OCI-LY7 (cell line): ENCODE results near the gene PURA. TPM values are rescaled to one million over a fixed set of nuclear protein-coding genes. Genes with fewer than 3 reads are reported as not detected.

Source experiments
- BruUV-seq: library from RNA; stranded (reverse); fragments of 400-500 nt; replicated peaks from 2 replicates; lab custom pipeline; 2021; lab: Mats Ljungman, UMichigan
- CTCF ChIA-PET: fragments of 300-600 bp; sonication (Branson Sonifier 250); formaldehyde crosslinking; loops from one replicate; lab custom pipeline; 2022; ENCODE audit warnings: antibody characterized with exemption; ENCODE audit not compliant: unreplicated experiment; lab: Charles Lee
- POLR2A ChIA-PET: fragments of 300-600 bp; sonication (Branson Sonifier 250); formaldehyde crosslinking; loops from one replicate; lab custom pipeline; 2022; ENCODE audit warnings: antibody characterized with exemption; lab: Charles Lee
- DNase-seq: peaks from one replicate; pipeline ENCODE4 v3.0.0-alpha.2; 2015; ENCODE audit warnings: low spot score
- H2AFZ ChIP-seq: fragments of 200-600 bp; sonication (generic), shearing (Covaris generic); 2 replicates; pipeline ENCODE4 v1.6.1; 2014; ENCODE audit warnings: mild to moderate bottlenecking, antibody characterized with exemption, low read length, moderate library complexity
- H3K27ac ChIP-seq: fragments of 200-600 bp; sonication (generic); 2 replicates; pipeline ENCODE4 v1.5.1; 2014; ENCODE audit warnings: mixed run types, low read depth, mild to moderate bottlenecking, moderate library complexity, low read length, inconsistent platforms; ENCODE audit not compliant: poor library complexity, severe bottlenecking
- H3K36me3 ChIP-seq: fragments of 200-600 bp; sonication (generic); 2 replicates; pipeline ENCODE4 v1.6.1; 2014; ENCODE audit warnings: mild to moderate bottlenecking, antibody characterized with exemption, low read length, moderate library complexity, mixed read lengths; ENCODE audit not compliant: insufficient read depth
- H3K4me1 ChIP-seq: fragments of 200-600 bp; sonication (generic); 2 replicates; pipeline ENCODE4 v1.5.1; 2014; ENCODE audit warnings: mild to moderate bottlenecking, low read length; ENCODE audit not compliant: insufficient read depth, poor library complexity, severe bottlenecking
- H3K4me2 ChIP-seq: fragments of 200-600 bp; sonication (generic); 2 replicates; pipeline ENCODE4 v1.6.1; 2014; ENCODE audit warnings: mild to moderate bottlenecking, low read length
- H3K4me3 ChIP-seq: fragments of 200-600 bp; sonication (generic); 2 replicates; pipeline ENCODE4 v1.5.1; 2014; ENCODE audit warnings: mild to moderate bottlenecking, low read depth, low read length; ENCODE audit not compliant: poor library complexity, severe bottlenecking
- H3K79me2 ChIP-seq: fragments of 200-600 bp; sonication (generic); 2 replicates; pipeline ENCODE4 v1.6.1; 2016; ENCODE audit warnings: low read depth, mild to moderate bottlenecking, low read length, moderate library complexity, mixed read lengths; ENCODE audit not compliant: insufficient read depth
- H3K9me2 ChIP-seq: fragments of 200-600 bp; sonication (generic); 2 replicates; pipeline ENCODE4 v1.6.1; 2016; ENCODE audit warnings: mild to moderate bottlenecking, low read length, mixed read lengths; ENCODE audit not compliant: insufficient read depth
- H3K9me3 ChIP-seq: fragments of 200-600 bp; sonication (generic); 2 replicates; pipeline ENCODE4 v1.6.1; 2014; ENCODE audit warnings: mild to moderate bottlenecking, mixed run types, low read length, mixed read lengths
- H4K20me1 ChIP-seq: fragments of 200-600 bp; sonication (generic); 2 replicates; pipeline ENCODE4 v1.6.1; 2014; ENCODE audit warnings: mild to moderate bottlenecking, antibody characterized with exemption, low read length, moderate library complexity, mixed read lengths; ENCODE audit not compliant: insufficient read depth
- EZH2phosphoT487 ChIP-seq: fragments of 200-600 bp; sonication (generic); IDR thresholded peaks from 2 replicates; pipeline ENCODE4 v1.6.1; 2018; ENCODE audit warnings: low read depth, borderline replicate concordance, mild to moderate bottlenecking, mixed run types, antibody characterized with exemption, low read length, moderate library complexity, mixed read lengths
- intact Hi-C: fragments of 100-400 bp; cut with micrococcal nuclease; formaldehyde crosslinking; loops from one replicate; pipeline ENCODE4 v1.10.0; 2022; ENCODE audit not compliant: unreplicated experiment
- total RNA-seq, 2 experiments: library from RNA; depleted of rRNA in 1 of 2; stranded (reverse); fragments of >200 nt in 1 of 2; shearing (Covaris generic) in 1 of 2; gene quantifications; 2 replicates each; pipeline ENCODE4 v1.2.3, GENCODE V29; 2014 to 2022
- TF ChIP-seq, protein P1 (sequence below): fragments of 200-600 bp; sonication (generic); conservative IDR thresholded peaks from 2 replicates; pipeline ENCODE4 v1.5.1; 2014; ENCODE audit warnings: mild to moderate bottlenecking, antibody characterized with exemption, low read length, moderate library complexity, mixed read lengths

PURA gene
- total RNA-seq, 2 experiments from 2014 or later, result 19.0 to 19.7 TPM

DNA sequence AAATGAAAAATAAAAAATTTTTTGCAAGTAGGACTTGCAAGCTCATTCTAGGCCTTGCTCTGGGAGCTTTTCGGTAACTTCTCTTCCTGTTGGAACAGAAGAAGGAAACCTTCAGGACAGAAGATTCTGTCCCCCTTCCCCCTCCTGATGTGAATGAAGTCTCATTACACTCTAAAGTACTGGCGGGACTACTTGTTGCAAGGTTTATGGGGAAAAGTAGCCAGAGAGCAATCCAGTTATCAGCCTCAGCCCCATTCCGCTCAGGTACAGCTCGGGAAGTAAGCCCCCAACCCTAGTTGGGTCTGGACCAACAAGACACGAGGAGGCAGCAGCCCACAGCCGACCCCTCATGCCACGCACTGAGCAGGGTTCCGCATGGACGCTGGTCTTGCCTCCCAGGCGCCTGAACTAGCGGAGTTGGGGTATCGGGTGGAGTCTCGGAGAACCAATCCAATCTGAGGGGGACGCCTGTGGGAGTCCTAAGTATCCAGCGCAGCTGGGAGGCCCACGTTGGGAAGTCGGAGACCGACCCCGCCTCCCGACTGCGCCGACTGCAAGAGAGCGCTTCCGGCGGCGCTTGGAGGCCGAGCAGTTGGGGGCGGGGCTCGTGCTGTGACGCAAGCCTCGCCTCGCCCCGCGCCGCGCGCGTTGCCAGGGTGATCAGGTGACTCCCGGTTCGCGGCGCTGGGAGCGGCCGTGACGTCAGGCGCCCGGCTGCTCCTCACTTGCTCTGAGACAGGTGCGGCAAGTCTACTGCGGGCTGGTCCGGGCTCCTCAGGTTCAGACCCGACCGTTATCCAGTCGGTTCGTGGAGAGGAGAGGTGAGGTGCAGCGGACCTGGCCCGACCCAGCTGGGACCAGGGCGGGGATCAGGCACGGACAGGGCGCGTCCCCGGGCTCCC lies 60.8 kb downstream of the PURA start, which contains the start of gene CYSTM1:
Gene CYSTM1, plus strand, starts transcription at position 724 of the 902 bp plus-strand sequence. CDS start 19,278 bp downstream, outside the sequence.
- Histone ChIP-seq H3K9me2 (no peaks in the 10 kb centered on the region), H4K20me1 (no peaks in the 10 kb centered on the region), H2AFZ (peak within 1 kb of the TSS; percentile 90), H3K4me3 (peak within 1 kb of the TSS; percentile 94), H3K9me3 (no peaks in the 10 kb centered on the region), H3K4me1 (peaks cover 10% of the 10 kb centered on the region), H3K79me2 (peaks cover 9% of the 10 kb centered on the region; the same call in 1 of the 2 replicates), H3K27ac (peak within 1 kb of the TSS; percentile 46), H3K36me3 (no peaks in the 10 kb centered on the region), H3K4me2 (peak within 1 kb of the TSS; percentile 92)
- intact Hi-C loops, result loop anchor here (1.0 kb wide), 1 partner anchor 60 kb away; the partner anchor contains the start of gene PURA
- peak; percentile 95 for DNase-seq
- POLR2A ChIA-PET, result interaction anchor here (0.6 to 1.2 kb wide), 7 partner anchors 12 to 1743 kb away, joined by 3 to 9 read pairs (median 3); no protein-coding TSS in a partner anchor
- TF ChIP-seq EZH2phosphoT487, result no peak
- TF ChIP-seq, protein P1, sequence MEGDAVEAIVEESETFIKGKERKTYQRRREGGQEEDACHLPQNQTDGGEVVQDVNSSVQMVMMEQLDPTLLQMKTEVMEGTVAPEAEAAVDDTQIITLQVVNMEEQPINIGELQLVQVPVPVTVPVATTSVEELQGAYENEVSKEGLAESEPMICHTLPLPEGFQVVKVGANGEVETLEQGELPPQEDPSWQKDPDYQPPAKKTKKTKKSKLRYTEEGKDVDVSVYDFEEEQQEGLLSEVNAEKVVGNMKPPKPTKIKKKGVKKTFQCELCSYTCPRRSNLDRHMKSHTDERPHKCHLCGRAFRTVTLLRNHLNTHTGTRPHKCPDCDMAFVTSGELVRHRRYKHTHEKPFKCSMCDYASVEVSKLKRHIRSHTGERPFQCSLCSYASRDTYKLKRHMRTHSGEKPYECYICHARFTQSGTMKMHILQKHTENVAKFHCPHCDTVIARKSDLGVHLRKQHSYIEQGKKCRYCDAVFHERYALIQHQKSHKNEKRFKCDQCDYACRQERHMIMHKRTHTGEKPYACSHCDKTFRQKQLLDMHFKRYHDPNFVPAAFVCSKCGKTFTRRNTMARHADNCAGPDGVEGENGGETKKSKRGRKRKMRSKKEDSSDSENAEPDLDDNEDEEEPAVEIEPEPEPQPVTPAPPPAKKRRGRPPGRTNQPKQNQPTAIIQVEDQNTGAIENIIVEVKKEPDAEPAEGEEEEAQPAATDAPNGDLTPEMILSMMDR, result no peak
- CTCF ChIA-PET, result interaction anchor here (1.2 kb wide), 1 partner anchor 473 kb away, joined by 3 read pairs; the partner anchor contains the start of genes IK and NDUFA2
- TSS peak; percentile 92 for BruUV-seq

Other genes starting within 250 kb of the PURA start
- 0.15 and 1.7 TPM in 2 replicates for gene NRG2, start 70.8 kb upstream of the PURA start, total RNA-seq (2014; rRNA removed; shearing (Covaris generic))
- gene NRG2, start 70.8 kb upstream of the PURA start, total RNA-seq (2022), result not detected in 2 replicates
- 3.0 and 3.3 TPM in 2 replicates for gene IGIP, start 11.8 kb downstream of the PURA start, total RNA-seq (2014; rRNA removed; shearing (Covaris generic))
- gene IGIP, start 11.8 kb downstream of the PURA start, total RNA-seq (2022), result 4.9 and 5.5 TPM in 2 replicates
- 11.4 and 36.7 TPM in 2 replicates for gene CYSTM1, start 61.1 kb downstream of the PURA start, total RNA-seq (2014; rRNA removed; shearing (Covaris generic))
- gene CYSTM1, start 61.1 kb downstream of the PURA start, total RNA-seq (2022), result 21.4 and 23.8 TPM in 2 replicates
- 36.6 and 51.3 TPM in 2 replicates for gene PFDN1, start 189.0 kb downstream of the PURA start, total RNA-seq (2014; rRNA removed; shearing (Covaris generic))
- gene PFDN1, start 189.0 kb downstream of the PURA start, total RNA-seq (2022), result 73.9 and 82.1 TPM in 2 replicates
- 4.7 and 5.6 TPM in 2 replicates for gene HBEGF, start 232.5 kb downstream of the PURA start, total RNA-seq (2014; rRNA removed; shearing (Covaris generic))
- 20.2 and 30.9 TPM in 2 replicates for gene HBEGF, start 232.5 kb downstream of the PURA start, total RNA-seq (2022)
- gene SLC4A9, start 246.1 kb downstream of the PURA start, total RNA-seq (2014; rRNA removed; shearing (Covaris generic)), result 0.05 and 0.22 TPM in 2 replicates
- gene SLC4A9, start 246.1 kb downstream of the PURA start, total RNA-seq (2022), result 2.6 and 5.1 TPM in 2 replicates